MM.1S (cell line): ENCODE results near the gene UBE2L5.

Experiments
- CTCF ChIP-seq: fragments of 300-600 bp; sonication (generic); IDR thresholded peaks from 2 replicates; pipeline ENCODE4 v1.5.1; 2016; ENCODE audit warnings: antibody characterized with exemption, low read length, mixed read lengths
- EZH2phosphoT487 ChIP-seq: fragments of 300-600 bp; sonication (generic); IDR thresholded peaks from 2 replicates; pipeline ENCODE4 v1.6.1; 2018; ENCODE audit warnings: antibody characterized with exemption, low read length

- no peak for TF ChIP-seq CTCF
- TF ChIP-seq EZH2phosphoT487, result no peak
Measured at GRCh38 chr13:30457306-30457891, 35.1 kb downstream of the UBE2L5 start.
